ENCODE measurements around the gene REX1BD.

DNA sequence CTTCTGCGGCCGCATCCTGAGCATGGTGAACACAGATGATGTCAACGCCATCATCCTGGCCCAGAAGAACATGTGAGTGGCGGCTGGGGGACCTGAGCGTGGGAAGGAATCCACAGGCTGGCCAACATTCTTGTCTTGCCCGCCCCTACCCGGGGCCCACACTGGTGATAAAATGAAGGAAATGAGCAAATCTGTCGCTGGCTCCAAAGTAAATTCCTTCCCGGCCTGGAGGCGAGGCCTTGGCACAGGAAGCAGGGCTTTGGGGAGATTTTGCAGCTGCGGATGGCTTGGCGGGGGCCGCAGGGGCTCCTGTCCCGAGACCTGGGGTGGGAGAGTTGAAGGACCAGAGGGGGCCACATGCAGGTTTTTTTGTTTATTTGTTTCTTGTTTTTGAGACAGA, 26.5 kb upstream of the REX1BD start:
- TF ChIP-seq, protein P1, sequence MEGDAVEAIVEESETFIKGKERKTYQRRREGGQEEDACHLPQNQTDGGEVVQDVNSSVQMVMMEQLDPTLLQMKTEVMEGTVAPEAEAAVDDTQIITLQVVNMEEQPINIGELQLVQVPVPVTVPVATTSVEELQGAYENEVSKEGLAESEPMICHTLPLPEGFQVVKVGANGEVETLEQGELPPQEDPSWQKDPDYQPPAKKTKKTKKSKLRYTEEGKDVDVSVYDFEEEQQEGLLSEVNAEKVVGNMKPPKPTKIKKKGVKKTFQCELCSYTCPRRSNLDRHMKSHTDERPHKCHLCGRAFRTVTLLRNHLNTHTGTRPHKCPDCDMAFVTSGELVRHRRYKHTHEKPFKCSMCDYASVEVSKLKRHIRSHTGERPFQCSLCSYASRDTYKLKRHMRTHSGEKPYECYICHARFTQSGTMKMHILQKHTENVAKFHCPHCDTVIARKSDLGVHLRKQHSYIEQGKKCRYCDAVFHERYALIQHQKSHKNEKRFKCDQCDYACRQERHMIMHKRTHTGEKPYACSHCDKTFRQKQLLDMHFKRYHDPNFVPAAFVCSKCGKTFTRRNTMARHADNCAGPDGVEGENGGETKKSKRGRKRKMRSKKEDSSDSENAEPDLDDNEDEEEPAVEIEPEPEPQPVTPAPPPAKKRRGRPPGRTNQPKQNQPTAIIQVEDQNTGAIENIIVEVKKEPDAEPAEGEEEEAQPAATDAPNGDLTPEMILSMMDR (IDR thresholded peaks at IDR 0.05; ENCODE audit: insufficient read depth, low read length), result no peak
- no peak for TF ChIP-seq POLR2AphosphoS5 (IDR thresholded peaks at IDR 0.05; ENCODE audit: low read depth)
- no peak for TF ChIP-seq GABPA (IDR thresholded peaks at IDR 0.05; ENCODE audit: low read depth)
- TF ChIP-seq, protein P2, sequence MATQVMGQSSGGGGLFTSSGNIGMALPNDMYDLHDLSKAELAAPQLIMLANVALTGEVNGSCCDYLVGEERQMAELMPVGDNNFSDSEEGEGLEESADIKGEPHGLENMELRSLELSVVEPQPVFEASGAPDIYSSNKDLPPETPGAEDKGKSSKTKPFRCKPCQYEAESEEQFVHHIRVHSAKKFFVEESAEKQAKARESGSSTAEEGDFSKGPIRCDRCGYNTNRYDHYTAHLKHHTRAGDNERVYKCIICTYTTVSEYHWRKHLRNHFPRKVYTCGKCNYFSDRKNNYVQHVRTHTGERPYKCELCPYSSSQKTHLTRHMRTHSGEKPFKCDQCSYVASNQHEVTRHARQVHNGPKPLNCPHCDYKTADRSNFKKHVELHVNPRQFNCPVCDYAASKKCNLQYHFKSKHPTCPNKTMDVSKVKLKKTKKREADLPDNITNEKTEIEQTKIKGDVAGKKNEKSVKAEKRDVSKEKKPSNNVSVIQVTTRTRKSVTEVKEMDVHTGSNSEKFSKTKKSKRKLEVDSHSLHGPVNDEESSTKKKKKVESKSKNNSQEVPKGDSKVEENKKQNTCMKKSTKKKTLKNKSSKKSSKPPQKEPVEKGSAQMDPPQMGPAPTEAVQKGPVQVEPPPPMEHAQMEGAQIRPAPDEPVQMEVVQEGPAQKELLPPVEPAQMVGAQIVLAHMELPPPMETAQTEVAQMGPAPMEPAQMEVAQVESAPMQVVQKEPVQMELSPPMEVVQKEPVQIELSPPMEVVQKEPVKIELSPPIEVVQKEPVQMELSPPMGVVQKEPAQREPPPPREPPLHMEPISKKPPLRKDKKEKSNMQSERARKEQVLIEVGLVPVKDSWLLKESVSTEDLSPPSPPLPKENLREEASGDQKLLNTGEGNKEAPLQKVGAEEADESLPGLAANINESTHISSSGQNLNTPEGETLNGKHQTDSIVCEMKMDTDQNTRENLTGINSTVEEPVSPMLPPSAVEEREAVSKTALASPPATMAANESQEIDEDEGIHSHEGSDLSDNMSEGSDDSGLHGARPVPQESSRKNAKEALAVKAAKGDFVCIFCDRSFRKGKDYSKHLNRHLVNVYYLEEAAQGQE (IDR thresholded peaks at IDR 0.05; ENCODE audit: insufficient replicate concordance, low read depth), result no peak

Data from HL-60 (cell line).